Measurements from ENCODE around the gene KRTAP10-3. TPM values are rescaled to one million over a fixed set of nuclear protein-coding genes. Genes with fewer than 3 reads are reported as not detected.

The KRTAP10-3 gene
- total RNA-seq, 1 experiment from 2014 or later: not detected

- ChIA-PET CTCF (no interaction called here), RAD21 (ENCODE audit: low non-redundant PET in 1 of 2, low total read pairs in 2 of 2, uncharacterized antibody in 2 of 2, unreplicated experiment in 2 of 2) (no interaction called here), POLR2A (no interaction called here)
- intact Hi-C loops (cut with micrococcal nuclease): no loop called here
- H2AFZ ChIP-seq (ENCODE audit: low read depth, low read length, poor library complexity, severe bottlenecking): no peak overlapping the region
- no peaks in the 10 kb centered on the region for H3K79me2 ChIP-seq (ENCODE audit: insufficient read depth, low read length)
- TF ChIP-seq YY1 (IDR thresholded peaks at IDR 0.05; ENCODE audit: extremely low read depth, insufficient replicate concordance, low read depth, low read length) (no peak), ZNF274 (IDR thresholded peaks at IDR 0.05; ENCODE audit: low read depth, low read length) (no peak), ZFX (IDR thresholded peaks at IDR 0.05) (no peak), POLR2AphosphoS5 (IDR thresholded peaks at IDR 0.05; ENCODE audit: low read depth, low read length) (no peak), ELF1 (IDR thresholded peaks at IDR 0.05; ENCODE audit: borderline replicate concordance, low read depth) (no peak), EZH2phosphoT487 (IDR thresholded peaks at IDR 0.05; ENCODE audit: borderline replicate concordance) (no peak), REST (IDR thresholded peaks at IDR 0.05; ENCODE audit: low read depth) (no peak), ZBTB33 (IDR thresholded peaks at IDR 0.05; ENCODE audit: extremely low read depth, insufficient replicate concordance, low read length) (no peak), CTCF (IDR thresholded peaks at IDR 0.05 in 2 of 3, conservative IDR thresholded peaks at IDR 0.05 in 1 of 3; ENCODE audit: borderline replicate concordance in 1 of 3, insufficient read depth in 1 of 3, low read depth in 2 of 3, low read length in 2 of 3) (no peak), EZH2 (IDR thresholded peaks at IDR 0.05) (no peak), SIN3A (IDR thresholded peaks at IDR 0.05; ENCODE audit: low read depth) (no peak), MAX (IDR thresholded peaks at IDR 0.05) (no peak), SP1 (IDR thresholded peaks at IDR 0.05; ENCODE audit: low read depth) (no peak), EGR1 (IDR thresholded peaks at IDR 0.05; ENCODE audit: low read depth) (no peak), FOSL1 (IDR thresholded peaks at IDR 0.05; ENCODE audit: low read depth) (no peak), SRF (IDR thresholded peaks at IDR 0.05; ENCODE audit: low read depth) (no peak), POLR2A (IDR thresholded peaks at IDR 0.05; ENCODE audit: borderline replicate concordance, extremely low read depth, insufficient read depth, insufficient read length) (no peak), CEBPB (IDR thresholded peaks at IDR 0.05; ENCODE audit: low read depth) (no peak), RAD21 (IDR thresholded peaks at IDR 0.05; ENCODE audit: low read depth) (no peak)
- H3K4me3 ChIP-seq (replicated peaks in 1 of 2; ENCODE audit: low read depth in 1 of 2, low read length in 2 of 2): no peak overlapping the region
- no peaks in the 10 kb centered on the region for H4K20me1 ChIP-seq (ENCODE audit: insufficient read depth)
- no peaks in the 10 kb centered on the region for H3K4me1 ChIP-seq (ENCODE audit: control insufficient read depth in 1 of 2, insufficient read depth in 2 of 2, low read length in 2 of 2)
- no peak for DNase-seq (ENCODE audit: low read depth, low spot score)
- H3K9ac ChIP-seq (ENCODE audit: low read length): no peak overlapping the region
- H3K27ac ChIP-seq (ENCODE audit: low read depth, low read length): no peak overlapping the region
- no peaks in the 10 kb centered on the region for H3K9me3 ChIP-seq (ENCODE audit: control insufficient read depth in 1 of 2, insufficient read depth in 1 of 2, low read depth in 1 of 2, low read length in 2 of 2)
- H3K36me3 ChIP-seq (ENCODE audit: control insufficient read depth in 1 of 2, insufficient read depth in 2 of 2, low read length in 2 of 2): no peaks in the 10 kb centered on the region
- no peaks in the 10 kb centered on the region; the same call in 1 of the 2 replicates for H3K27me3 ChIP-seq (ENCODE audit: insufficient read depth, low read length)
- no TSS peak for BruUV-seq (replicated peaks)
- no peak for ATAC-seq
- H3K9me2 ChIP-seq (ENCODE audit: insufficient read depth): no peaks in the 10 kb centered on the region
- H3K4me2 ChIP-seq (ENCODE audit: low read length): no peak overlapping the region
Measured at GRCh38 chr21:44556879-44557278, 1.7 kb downstream of the KRTAP10-3 start.
